HG03354 (cell line): ENCODE data around the gene SDR42E1.

Experiments
- ATAC-seq: cut with Tn5 transposase; IDR thresholded peaks from one replicate; pipeline ENCODE4 v1.9.1; 2021; ENCODE audit warnings: mild to moderate bottlenecking; ENCODE audit not compliant: unreplicated experiment, poor library complexity, severe bottlenecking

The SDR42E1 gene

DNA sequence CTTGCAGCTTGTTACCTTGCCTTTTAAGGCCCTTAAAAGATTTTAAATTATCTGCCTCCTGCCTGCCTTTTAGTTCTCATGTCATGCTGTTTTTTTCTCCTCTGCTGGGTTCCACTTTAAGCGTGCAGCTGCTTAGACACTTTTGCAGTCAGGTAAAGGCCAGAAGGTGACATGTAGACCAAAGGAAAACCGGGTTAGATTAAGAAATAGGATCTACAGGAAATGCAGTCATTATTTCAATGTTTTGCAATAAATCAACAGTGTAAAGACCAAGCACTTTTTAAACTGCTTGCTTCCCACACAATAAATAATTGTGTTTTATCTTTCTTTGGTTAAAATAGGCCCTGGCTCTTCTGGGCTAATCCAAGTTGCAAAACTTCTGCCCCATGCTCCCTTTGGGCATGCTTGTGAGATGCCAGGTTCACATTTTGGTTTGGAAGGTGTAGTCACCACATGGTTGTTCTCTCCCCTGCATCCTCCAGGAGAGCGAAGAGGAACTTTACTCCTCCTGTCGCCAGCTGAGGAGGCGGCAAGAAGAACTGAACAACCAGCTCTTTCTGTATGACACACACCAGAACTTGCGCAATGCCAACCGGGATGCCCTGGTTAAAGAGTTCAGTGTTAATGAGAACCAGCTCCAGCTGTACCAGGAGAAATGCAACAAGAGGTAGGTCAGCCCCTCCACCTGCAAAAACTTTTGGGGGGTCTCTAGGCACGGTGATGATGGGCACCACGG, 54.9 kb downstream of the SDR42E1 start:
- no peak for ATAC-seq

DNA sequence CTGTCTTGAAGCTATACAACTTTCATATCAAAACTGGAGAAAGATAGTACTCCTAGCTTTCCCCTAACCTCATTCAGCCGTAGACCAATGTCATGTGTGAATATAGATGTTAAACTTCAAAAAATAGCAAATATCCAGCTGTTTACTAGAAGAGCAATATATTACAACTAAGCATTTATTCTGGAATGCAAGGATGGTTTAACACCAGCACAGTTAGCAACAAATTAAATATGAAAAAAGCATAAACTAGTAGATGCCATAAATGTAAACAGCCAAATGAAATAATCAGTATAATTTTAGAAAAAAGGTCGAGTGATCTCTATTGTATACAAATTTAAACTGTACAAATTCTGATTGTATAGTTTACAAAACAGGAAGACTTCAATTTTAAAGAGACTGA, 59.7 kb downstream of the SDR42E1 start:
- no peak for ATAC-seq

DNA sequence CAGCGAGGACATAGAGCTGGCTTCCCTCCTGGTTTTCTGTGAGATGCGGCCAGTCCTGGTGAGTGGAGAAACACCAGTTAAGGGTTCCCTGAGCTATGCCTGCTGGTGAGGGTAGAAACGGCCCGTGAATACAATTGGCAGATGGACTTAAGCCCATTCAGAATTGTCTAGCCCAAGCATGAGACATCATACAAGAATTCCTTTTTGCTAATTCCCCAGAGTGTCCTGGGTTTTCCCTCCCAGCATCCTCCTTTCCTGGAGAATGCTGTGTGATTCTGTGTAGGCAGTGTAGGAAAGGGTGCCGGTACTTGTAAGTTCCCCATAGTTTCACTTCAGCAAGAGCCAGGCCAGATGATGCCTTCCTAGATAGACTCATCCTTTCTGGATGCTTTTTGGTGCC, 65.1 kb downstream of the SDR42E1 start:
- no peak for ATAC-seq

DNA sequence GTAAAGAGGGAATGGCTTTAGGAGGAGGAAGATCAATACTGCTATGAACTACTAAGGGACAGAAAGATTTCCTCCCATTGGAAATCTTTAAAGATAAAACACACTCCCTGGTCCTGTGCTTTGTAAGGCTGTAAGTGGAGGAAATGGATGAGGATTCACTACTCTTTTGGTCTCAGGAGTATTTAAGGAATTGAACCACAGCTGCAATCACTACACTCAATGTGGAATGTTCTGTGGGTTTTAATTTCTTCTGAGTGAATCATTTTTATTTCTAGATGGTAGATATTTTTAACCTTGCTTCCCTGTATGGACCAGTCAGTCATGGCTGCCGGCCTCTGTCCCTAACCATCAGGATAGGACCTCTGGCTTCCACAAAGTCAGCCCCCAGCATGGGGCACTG, 65.6 kb downstream of the SDR42E1 start:
- ATAC-seq: no peak

DNA sequence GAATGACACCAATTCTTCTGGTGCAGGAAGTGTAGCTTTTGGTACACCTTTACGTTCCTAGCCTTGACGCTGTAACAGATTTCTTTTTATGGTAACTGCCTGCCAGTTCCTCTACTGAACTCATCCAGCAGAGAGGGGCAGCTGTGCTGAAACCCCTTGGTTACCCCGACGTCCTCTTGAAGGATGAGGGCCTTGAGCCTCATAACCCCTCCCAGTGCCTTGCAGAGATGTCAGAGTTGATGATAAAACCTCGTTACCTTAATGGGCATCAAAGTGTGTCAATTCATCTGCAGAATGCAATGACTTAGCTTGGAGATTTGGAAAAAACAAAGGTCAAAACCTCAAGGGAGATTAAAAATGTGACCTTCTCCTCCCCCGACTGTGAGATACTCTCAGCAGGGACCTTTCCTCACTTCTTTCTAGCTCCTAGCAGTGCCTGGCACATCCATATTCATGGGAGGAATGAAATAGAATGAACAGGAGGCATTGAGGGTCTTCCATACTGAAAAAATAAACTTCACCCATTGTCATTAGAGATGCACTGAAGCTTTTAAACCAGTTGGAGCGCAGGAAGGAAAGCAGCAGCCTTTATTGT, 69.2 kb downstream of the SDR42E1 start:
- no peak for ATAC-seq

DNA sequence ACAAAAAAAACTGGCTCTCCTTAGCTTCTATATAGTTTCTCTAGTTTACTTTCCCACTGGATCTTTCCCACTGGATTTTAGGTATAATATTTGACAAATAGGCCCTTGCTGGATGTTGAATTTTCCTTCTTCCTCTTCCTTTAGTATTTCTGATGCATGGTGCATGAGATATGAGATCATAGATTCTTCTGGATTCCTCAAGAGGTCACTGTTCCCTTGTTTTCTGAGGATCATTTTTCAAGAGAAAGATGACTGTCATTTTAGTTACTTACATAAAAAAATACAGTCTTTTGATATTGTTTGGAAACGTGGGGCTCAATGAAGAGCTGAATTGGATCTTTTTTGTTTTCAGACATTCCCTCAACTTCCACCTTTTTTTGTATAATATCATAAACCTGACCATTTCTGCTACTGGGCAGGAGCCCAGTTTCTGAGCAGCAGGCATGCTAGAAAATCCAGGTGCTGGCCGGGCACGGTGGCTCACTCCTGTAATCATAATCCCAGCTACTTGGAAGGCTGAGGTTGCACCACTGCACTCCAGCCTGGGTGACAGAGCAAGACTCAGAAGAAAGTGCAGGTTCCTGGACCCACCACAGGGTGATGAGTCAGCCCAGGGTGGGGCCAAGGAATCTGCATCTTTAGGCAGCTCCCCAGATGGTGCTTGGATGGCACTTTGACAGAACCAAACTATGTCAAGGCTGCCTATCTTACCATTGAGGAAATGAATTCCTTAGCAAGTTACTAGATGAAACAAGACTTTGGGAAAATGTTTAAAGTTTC, 70.3 kb downstream of the SDR42E1 start:
- no peak for ATAC-seq

DNA sequence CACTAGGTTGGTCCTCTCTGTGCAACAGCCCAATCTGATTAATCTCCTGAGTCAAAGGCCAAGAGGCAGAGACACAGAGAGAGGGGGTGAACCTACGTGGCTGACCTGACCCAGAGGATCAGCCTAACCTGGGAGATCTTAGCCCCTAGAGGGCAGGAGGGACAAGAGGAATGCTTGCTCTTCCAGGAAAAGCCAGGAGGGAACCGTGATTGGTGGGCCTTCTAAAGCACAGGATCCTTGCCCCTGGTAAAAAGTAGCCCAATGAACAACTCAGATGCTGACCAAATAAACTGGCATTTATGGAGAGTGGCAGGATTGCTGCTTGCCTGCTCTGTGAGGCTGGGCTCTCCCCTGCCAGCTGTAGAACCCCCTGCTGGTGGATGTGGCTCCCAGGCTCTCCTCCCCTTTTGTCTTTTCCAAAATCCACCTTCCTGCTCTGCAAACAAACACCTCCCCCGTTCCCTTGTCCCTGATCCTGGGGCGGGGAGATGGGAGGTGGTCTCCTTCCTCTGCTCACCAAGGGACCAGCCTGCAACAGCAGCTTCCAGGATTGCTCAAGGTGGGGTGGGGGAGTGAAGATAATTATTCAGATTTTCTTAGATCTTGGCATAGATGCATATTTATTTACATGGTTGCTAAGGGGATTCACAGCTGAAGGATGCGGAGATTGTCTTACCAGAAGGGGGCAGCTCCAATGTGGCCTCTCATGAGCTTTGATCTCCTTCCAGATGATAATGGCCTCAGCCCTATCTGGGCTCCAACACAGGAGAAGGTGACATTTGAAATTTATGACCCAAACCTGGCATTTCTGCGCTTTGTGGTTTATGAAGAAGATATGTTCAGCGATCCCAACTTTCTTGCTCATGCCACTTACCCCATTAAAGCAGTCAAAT, 71.9 kb downstream of the SDR42E1 start:
- no peak for ATAC-seq
